ENCODE results near the gene CCNK. TPM values are rescaled to one million over a fixed set of nuclear protein-coding genes. Genes with fewer than 3 reads are reported as not detected.

CCNK gene
- total RNA-seq, 4 donors from 2014 or later = 15.0 to 35.3 (median 19.1) TPM

DNA sequence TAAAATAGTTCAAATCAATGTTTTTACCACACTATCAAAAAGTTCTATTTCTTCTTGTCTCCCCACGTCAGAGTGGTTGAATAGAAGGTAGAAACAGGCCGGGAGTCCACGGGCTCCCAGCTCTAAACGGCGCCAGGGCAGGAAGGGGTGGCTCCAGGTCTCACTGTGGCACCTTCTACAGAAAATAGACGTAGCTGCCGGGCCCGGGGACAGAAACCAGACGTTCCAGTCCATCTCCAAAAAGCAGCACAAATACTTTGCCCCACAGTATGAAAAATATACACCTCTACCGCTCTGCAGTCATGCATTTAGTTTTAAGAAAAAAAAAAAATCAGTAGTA, 30.9 kb downstream of the CCNK start:
- Histone ChIP-seq H3K4me1 (peaks cover 0 to 3% of the 10 kb centered on the region in 2 donors), H3K4me3 (no peak overlapping the region), H3K27me3 (no peaks in the 10 kb centered on the region), H3K9me3 (no peaks in the 10 kb centered on the region), H3K36me3 (peaks cover 6 to 42% of the 10 kb centered on the region in 2 donors), H3K27ac (no peak overlapping the region)
- in situ Hi-C loops (cut with MboI; ENCODE audit: low sequenced_read_pairs in 4 of 4) = no loop called here
- TF ChIP-seq, protein P1, sequence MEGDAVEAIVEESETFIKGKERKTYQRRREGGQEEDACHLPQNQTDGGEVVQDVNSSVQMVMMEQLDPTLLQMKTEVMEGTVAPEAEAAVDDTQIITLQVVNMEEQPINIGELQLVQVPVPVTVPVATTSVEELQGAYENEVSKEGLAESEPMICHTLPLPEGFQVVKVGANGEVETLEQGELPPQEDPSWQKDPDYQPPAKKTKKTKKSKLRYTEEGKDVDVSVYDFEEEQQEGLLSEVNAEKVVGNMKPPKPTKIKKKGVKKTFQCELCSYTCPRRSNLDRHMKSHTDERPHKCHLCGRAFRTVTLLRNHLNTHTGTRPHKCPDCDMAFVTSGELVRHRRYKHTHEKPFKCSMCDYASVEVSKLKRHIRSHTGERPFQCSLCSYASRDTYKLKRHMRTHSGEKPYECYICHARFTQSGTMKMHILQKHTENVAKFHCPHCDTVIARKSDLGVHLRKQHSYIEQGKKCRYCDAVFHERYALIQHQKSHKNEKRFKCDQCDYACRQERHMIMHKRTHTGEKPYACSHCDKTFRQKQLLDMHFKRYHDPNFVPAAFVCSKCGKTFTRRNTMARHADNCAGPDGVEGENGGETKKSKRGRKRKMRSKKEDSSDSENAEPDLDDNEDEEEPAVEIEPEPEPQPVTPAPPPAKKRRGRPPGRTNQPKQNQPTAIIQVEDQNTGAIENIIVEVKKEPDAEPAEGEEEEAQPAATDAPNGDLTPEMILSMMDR (IDR thresholded peaks at IDR 0.05 in 4 of 5, conservative IDR thresholded peaks at IDR 0.05 in 1 of 5) = no peak
- no peak for TF ChIP-seq POLR2A (IDR thresholded peaks at IDR 0.05)
- intact Hi-C loops (cut with DNase I; ENCODE audit: low total_unique reads) = no loop called here
- ATAC-seq (no peak), DNase-seq (no peak)

DNA sequence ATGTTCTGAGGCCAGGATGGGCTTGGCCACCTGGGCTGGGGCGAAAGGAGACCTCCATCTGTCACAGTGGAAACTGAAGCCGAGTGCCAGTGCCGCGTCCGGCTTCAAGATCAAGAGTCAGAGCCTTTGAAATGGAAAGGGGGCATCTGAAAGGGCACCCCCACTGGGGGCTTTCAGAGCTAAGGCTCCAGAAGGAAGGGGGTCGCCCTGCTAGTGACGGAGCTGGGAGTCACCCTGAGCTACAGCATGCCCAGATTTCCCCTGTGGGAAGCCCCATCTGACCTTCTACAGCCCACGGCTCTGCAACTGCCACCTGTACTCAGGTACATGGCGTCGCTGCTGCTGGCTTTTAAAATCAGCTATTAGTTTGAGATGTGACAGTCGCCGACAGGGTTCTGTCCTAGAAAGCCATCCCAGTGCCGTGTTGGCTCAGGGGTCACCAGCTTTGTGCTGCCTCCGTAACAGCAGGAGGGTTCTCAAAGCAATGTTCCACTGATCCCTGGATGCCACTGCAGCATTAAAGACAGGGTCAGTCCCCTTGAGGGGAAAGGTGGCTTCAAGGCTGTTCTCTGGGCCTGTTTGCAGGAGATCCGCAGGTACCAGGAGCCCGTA, 31.5 kb downstream of the CCNK start:
- TF ChIP-seq POLR2A (IDR thresholded peaks at IDR 0.05) = no peak
- TF ChIP-seq, protein P1 (IDR thresholded peaks at IDR 0.05 in 4 of 5, conservative IDR thresholded peaks at IDR 0.05 in 1 of 5) = no peak
- Histone ChIP-seq H3K27me3 (no peaks in the 10 kb centered on the region), H3K9me3 (no peaks in the 10 kb centered on the region), H3K27ac (no peak overlapping the region), H3K4me3 (no peak overlapping the region), H3K36me3 (peaks cover under 1 to 36% of the 10 kb centered on the region in 2 donors), H3K4me1 (peaks cover 0 to 3% of the 10 kb centered on the region in 2 donors)
- intact Hi-C loops (cut with DNase I; ENCODE audit: low total_unique reads) (no loop called here), in situ Hi-C loops (cut with MboI; ENCODE audit: low sequenced_read_pairs in 4 of 4) (no loop called here)
- DNase-seq = no peak
- no peak for ATAC-seq

DNA sequence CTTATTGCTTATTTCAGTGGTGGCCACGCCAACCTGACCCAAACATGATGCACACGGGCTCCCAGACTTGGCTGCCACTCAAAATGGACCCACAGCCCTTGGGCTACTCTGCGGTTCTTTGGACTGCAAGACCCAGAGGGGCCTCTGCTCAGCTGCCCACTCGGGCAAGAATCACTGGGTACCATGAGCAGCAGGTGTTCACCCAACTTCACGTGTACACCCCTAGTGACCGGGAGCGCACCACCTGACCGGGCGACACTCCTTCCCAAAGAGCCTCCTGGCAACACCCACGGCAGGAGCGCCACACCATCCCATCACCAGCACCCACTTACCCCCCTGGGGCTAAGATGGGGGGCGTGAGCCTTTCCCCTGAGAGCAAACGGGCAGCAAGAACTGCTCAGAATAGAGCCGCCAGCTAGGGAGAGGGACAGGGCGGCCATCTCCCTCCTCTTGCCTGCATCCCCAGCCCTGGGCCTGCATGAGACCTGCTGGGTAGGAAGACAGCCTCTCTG, 32.0 kb downstream of the CCNK start:
- no peaks in the 10 kb centered on the region for H3K9me3 ChIP-seq
- peaks cover 0 to 31% of the 10 kb centered on the region in 2 donors for H3K36me3 ChIP-seq
- in situ Hi-C loops (cut with MboI; ENCODE audit: low sequenced_read_pairs in 4 of 4) (no loop called here), intact Hi-C loops (cut with DNase I; ENCODE audit: low total_unique reads) (no loop called here)
- no peak overlapping the region for H3K27ac ChIP-seq
- TF ChIP-seq POLR2A (IDR thresholded peaks at IDR 0.05) = no peak
- TF ChIP-seq, protein P1 (IDR thresholded peaks at IDR 0.05 in 4 of 5, conservative IDR thresholded peaks at IDR 0.05 in 1 of 5) = no peak
- H3K27me3 ChIP-seq = no peaks in the 10 kb centered on the region
- H3K4me1 ChIP-seq = peaks cover 0 to 3% of the 10 kb centered on the region in 2 donors
- no peak overlapping the region for H3K4me3 ChIP-seq
- DNase-seq (no peak), ATAC-seq (no peak)

DNA sequence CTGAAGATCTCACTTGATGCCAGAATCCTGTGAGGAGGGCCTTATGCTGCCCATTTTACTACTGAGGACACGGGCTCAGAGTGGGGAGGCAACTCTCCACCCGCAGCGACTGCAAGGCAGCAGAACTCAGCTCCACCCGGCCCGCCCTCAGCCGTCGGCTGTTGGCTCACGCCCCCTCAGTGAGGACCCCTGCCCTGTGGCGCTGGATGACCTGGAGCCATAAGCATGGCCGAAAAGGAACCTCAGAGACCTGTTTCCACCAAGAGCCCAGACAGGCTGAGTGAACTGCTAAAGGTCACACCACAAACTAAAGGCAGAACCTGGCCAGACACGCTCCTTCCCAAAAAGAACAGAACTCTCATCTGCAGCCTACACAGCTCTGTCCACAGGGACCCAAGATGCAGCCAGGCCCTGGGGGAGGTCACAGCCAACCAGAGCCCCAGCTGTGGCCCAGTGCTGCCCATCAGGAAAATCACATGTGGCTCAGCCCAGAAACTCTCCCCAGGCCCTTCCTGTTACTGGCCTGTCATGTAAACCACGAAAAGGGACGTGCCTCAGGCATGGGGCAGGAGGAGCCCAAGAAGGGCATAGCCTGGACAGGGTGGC, 32.8 kb downstream of the CCNK start:
- no peaks in the 10 kb centered on the region for H3K4me1 ChIP-seq
- in situ Hi-C loops (cut with MboI; ENCODE audit: low sequenced_read_pairs in 4 of 4) = no loop called here

More for the DNA sequence above, 32.8 kb downstream of the CCNK start:
- no peak overlapping the region for H3K27ac ChIP-seq
- DNase-seq (no peak), ATAC-seq (no peak)
- peaks cover 0 to 23% of the 10 kb centered on the region in 2 donors for H3K36me3 ChIP-seq
- H3K4me3 ChIP-seq = no peak overlapping the region
- TF ChIP-seq POLR2A (IDR thresholded peaks at IDR 0.05) = no peak
- TF ChIP-seq, protein P1 (IDR thresholded peaks at IDR 0.05 in 4 of 5, conservative IDR thresholded peaks at IDR 0.05 in 1 of 5) = no peak
- H3K27me3 ChIP-seq = no peaks in the 10 kb centered on the region
- intact Hi-C loops (cut with DNase I; ENCODE audit: low total_unique reads) = no loop called here
- no peaks in the 10 kb centered on the region for H3K9me3 ChIP-seq
